RWPE2 (cell line): ENCODE data around the gene KLHDC1.
"Not testable (repeated sequence)": the region's sequence is repeated elsewhere in the genome, so short reads cannot be mapped to it uniquely, and the experiment has no call there.

Source experiments
- ATAC-seq: fragments of 200-7000 bp; cut with Tn5 transposase; 3 replicates; pipeline ENCODE4 v1.9.1; 2021; ENCODE audit warnings: low read depth
- DNase-seq: peaks from one replicate; pipeline ENCODE4 v3.0.0-alpha.2; 2020; ENCODE audit warnings: low spot score
- H3K27ac ChIP-seq: fragments of 450-650 bp; 2 replicates; pipeline ENCODE4 v1.5.1; 2017; ENCODE audit warnings: mild to moderate bottlenecking; ENCODE audit not compliant: poor library complexity, severe bottlenecking
- H3K27me3 ChIP-seq: fragments of 250-450 bp; sonication (Bioruptor Pico); 2 replicates; pipeline ENCODE4 v1.5.1; 2021; ENCODE audit warnings: mild to moderate bottlenecking, moderate library complexity; ENCODE audit not compliant: insufficient read depth, poor library complexity, severe bottlenecking
- H3K36me3 ChIP-seq: fragments of 250-450 bp; sonication (Bioruptor Pico); 2 replicates; pipeline ENCODE4 v1.5.1; 2020; ENCODE audit warnings: low read depth, mild to moderate bottlenecking, moderate library complexity
- H3K4me1 ChIP-seq: fragments of 250-450 bp; sonication (Bioruptor Pico); 2 replicates; pipeline ENCODE4 v1.5.1; 2021; ENCODE audit warnings: mild to moderate bottlenecking, moderate library complexity; ENCODE audit not compliant: insufficient read depth, poor library complexity, severe bottlenecking
- H3K4me3 ChIP-seq: fragments of 250-450 bp; sonication (Bioruptor Pico); 2 replicates; pipeline ENCODE4 v1.5.1; 2021; ENCODE audit warnings: mild to moderate bottlenecking, moderate library complexity; ENCODE audit not compliant: severe bottlenecking
- H3K9me3 ChIP-seq: fragments of 250-450 bp; sonication (Bioruptor Pico); 2 replicates; pipeline ENCODE4 v1.5.1; 2021; ENCODE audit warnings: mild to moderate bottlenecking, moderate library complexity; ENCODE audit not compliant: severe bottlenecking
- CTCF ChIP-seq: fragments of 450-650 bp; IDR thresholded peaks from one replicate; pipeline ENCODE4 v1.5.1; 2017; ENCODE audit warnings: mild to moderate bottlenecking, moderate library complexity; ENCODE audit not compliant: poor library complexity, severe bottlenecking

The KLHDC1 gene

GRCh38 chr14:49702725-49703124 is 9.8 kb downstream of the KLHDC1 start:
- Histone ChIP-seq H3K4me3 (no peak overlapping the region), H3K27ac (no peak overlapping the region), H3K4me1 (no peaks in the 10 kb centered on the region), H3K9me3 (no peaks in the 10 kb centered on the region), H3K36me3 (no peaks in the 10 kb centered on the region), H3K27me3 (no peaks in the 10 kb centered on the region)
- no peak for ATAC-seq
- DNase-seq = no peak
- no peak for TF ChIP-seq CTCF

- Histone ChIP-seq H3K9me3 (no peaks in the 10 kb centered on the region), H3K27me3 (no peaks in the 10 kb centered on the region), H3K27ac (no peak overlapping the region), H3K4me1 (no peaks in the 10 kb centered on the region), H3K4me3 (no peak overlapping the region), H3K36me3 (no peaks in the 10 kb centered on the region)
- ATAC-seq = no peak
- no peak for TF ChIP-seq CTCF
- DNase-seq = no peak
These were observed 11.0 kb downstream of the KLHDC1 start for GRCh38 chr14:49703965-49704364.

GRCh38 chr14:49704471-49704870 is 11.6 kb downstream of the KLHDC1 start:
- not testable (repeated sequence) for H3K27me3 ChIP-seq, DNase-seq, H3K4me1 ChIP-seq, ATAC-seq, H3K27ac ChIP-seq, H3K36me3 ChIP-seq, H3K9me3 ChIP-seq, H3K4me3 ChIP-seq

GRCh38 chr14:49710993-49711392 is 18.1 kb downstream of the KLHDC1 start:
- ATAC-seq, H3K36me3 ChIP-seq, H3K27me3 ChIP-seq, H3K27ac ChIP-seq, H3K9me3 ChIP-seq, DNase-seq, H3K4me3 ChIP-seq, H3K4me1 ChIP-seq: not testable (repeated sequence)

- DNase-seq (no peak), ATAC-seq (no peak)
- H3K36me3 ChIP-seq = no peaks in the 10 kb centered on the region
- H3K27ac ChIP-seq = no peak overlapping the region
- TF ChIP-seq CTCF = no peak
- H3K4me1 ChIP-seq = no peaks in the 10 kb centered on the region
- no peaks in the 10 kb centered on the region for H3K9me3 ChIP-seq
- H3K27me3 ChIP-seq = no peaks in the 10 kb centered on the region
- no peak overlapping the region for H3K4me3 ChIP-seq
These were observed 27.8 kb downstream of the KLHDC1 start for GRCh38 chr14:49720744-49721143.

- not testable (repeated sequence) for H3K27me3 ChIP-seq, ATAC-seq, H3K9me3 ChIP-seq, DNase-seq, H3K4me1 ChIP-seq, H3K36me3 ChIP-seq, H3K27ac ChIP-seq, H3K4me3 ChIP-seq
These were observed 29.0 kb downstream of the KLHDC1 start for GRCh38 chr14:49721733-49722435.
